ENCODE results near the gene EPAS1. TPM values are rescaled to one million over a fixed set of nuclear protein-coding genes. Genes with fewer than 3 reads are reported as not detected.

Gene EPAS1
- total and polyA plus RNA-seq, 2 of the 8 experiments (the other 6 are each of a cell fraction or from before 2014, with no cell fraction given), result 2.0 to 4.9 TPM

GRCh38 chr2:46388881-46389280, 91.7 kb downstream of the EPAS1 start:
- H3K9me3 ChIP-seq (ENCODE audit: insufficient read depth in 2 of 2, low read depth in 1 of 2, low read length in 1 of 2), result no peaks in the 10 kb centered on the region
- H3K14ac ChIP-seq (ENCODE audit: insufficient read length), result no peak overlapping the region
- H3K18ac ChIP-seq (ENCODE audit: extremely low read depth, low read length), result no peak overlapping the region
- H4K20me1 ChIP-seq (replicated peaks in 1 of 2; ENCODE audit: control insufficient read depth in 1 of 2, insufficient read depth in 2 of 2, low read length in 2 of 2), result no peaks in the 10 kb centered on the region
- H2BK5ac ChIP-seq (ENCODE audit: low read depth, low read length), result no peak overlapping the region
- no peak overlapping the region for H2BK12ac ChIP-seq (ENCODE audit: low read depth, low read length)
- no peak overlapping the region for H2AFZ ChIP-seq (ENCODE audit: low read length)
- H4K91ac ChIP-seq (replicated peaks; ENCODE audit: insufficient read length, low read length), result no peak overlapping the region
- no peak overlapping the region for H3K4me2 ChIP-seq (ENCODE audit: insufficient read depth in 1 of 2, low read depth in 2 of 2, low read length in 2 of 2)
- no peak overlapping the region for H3K27ac ChIP-seq (ENCODE audit: low read depth, low read length)
- H2BK15ac ChIP-seq (ENCODE audit: low read length), result no peak overlapping the region
- no peaks in the 10 kb centered on the region for H3K4me1 ChIP-seq (replicated peaks in 1 of 4; ENCODE audit: control insufficient read depth in 3 of 4, insufficient read depth in 4 of 4, low read length in 3 of 4)
- no peak overlapping the region for H3K56ac ChIP-seq (replicated peaks; ENCODE audit: insufficient read length, low read depth, low read length)
- H3K23ac ChIP-seq (ENCODE audit: insufficient read length), result no peak overlapping the region
- no peak overlapping the region for H4K8ac ChIP-seq (ENCODE audit: extremely low read depth, insufficient read depth, low read length)
- no peak for DNase-seq (ENCODE audit: low read depth in 1 of 2, low spot score in 2 of 2)
- ChIA-PET CTCF (ENCODE audit: partially characterized antibody) (interaction anchor here (1.2 kb wide), 1 partner anchor 80 kb away, joined by 3 read pairs; no protein-coding TSS in a partner anchor), POLR2A (ENCODE audit: partially characterized antibody) (no interaction called here)
- no peaks in the 10 kb centered on the region; the same call in 1 of the 2 replicates for H3K23me2 ChIP-seq (ENCODE audit: low read depth, low read length)
- H2BK20ac ChIP-seq (ENCODE audit: low read length), result no peak overlapping the region
- H2BK120ac ChIP-seq (replicated peaks; ENCODE audit: low read depth, low read length), result no peak overlapping the region
- no peak overlapping the region for H2AK5ac ChIP-seq (ENCODE audit: low read depth, low read length)
- no peaks in the 10 kb centered on the region for H3K79me1 ChIP-seq (ENCODE audit: low read depth, low read length)
- H3K4ac ChIP-seq (replicated peaks; ENCODE audit: insufficient read length, low read depth, low read length), result no peak overlapping the region
- H4K5ac ChIP-seq (ENCODE audit: insufficient read length, low read depth, low read length), result no peak overlapping the region
- H3K4me3 ChIP-seq (ENCODE audit: extremely low read depth in 1 of 4, insufficient read depth in 2 of 4, low read depth in 3 of 4, low read length in 4 of 4), result no peak overlapping the region
- H3K9ac ChIP-seq (replicated peaks in 1 of 4; ENCODE audit: extremely low read depth in 1 of 4, low read depth in 3 of 4, low read length in 3 of 4), result no peak overlapping the region
- H3K27me3 ChIP-seq (replicated peaks in 1 of 4; ENCODE audit: control insufficient read depth in 3 of 4, extremely low read depth in 1 of 4, insufficient read depth in 3 of 4, low read length in 3 of 4), result no peaks in the 10 kb centered on the region
- FAIRE-seq, result no peak
- WGBS, 2 experiments (ENCODE audit: extremely low coverage in 1 of 2, insufficient coverage in 1 of 2, insufficient read length in 1 of 2, insufficient replicate concordance in 2 of 2, low coverage in 1 of 2, low lambda C conversion rate in 2 of 2, missing lambda C conversion rate in 1 of 2), result 93% methylated on average over 5 of the region's 5 CpGs; no CpG with 5 or more reads in 1 of the 2 experiments
- H3K36me3 ChIP-seq (ENCODE audit: control insufficient read depth in 2 of 4, insufficient read depth in 4 of 4, low read length in 3 of 4), result no peaks in the 10 kb centered on the region
- no peaks in the 10 kb centered on the region for H3K79me2 ChIP-seq (ENCODE audit: control insufficient read depth in 1 of 2, insufficient read depth in 2 of 2, low read length in 2 of 2)
- TF ChIP-seq HDAC6 (IDR thresholded peaks at IDR 0.05; ENCODE audit: low read depth, low read length) (no peak), TCF12 (IDR thresholded peaks at IDR 0.05; ENCODE audit: low read depth, low read length) (no peak), TAF7 (optimal IDR thresholded peaks at IDR 0.05; ENCODE audit: borderline replicate concordance, low read depth, low read length) (no peak), RBBP5 (IDR thresholded peaks at IDR 0.05; ENCODE audit: borderline replicate concordance, low read depth, low read length) (no peak), BRCA1 (IDR thresholded peaks at IDR 0.05; ENCODE audit: low read depth, low read length) (no peak), TAF1 (IDR thresholded peaks at IDR 0.05; ENCODE audit: low read depth, low read length) (no peak), MAX (IDR thresholded peaks at IDR 0.05) (no peak)
- TF ChIP-seq, protein P1, sequence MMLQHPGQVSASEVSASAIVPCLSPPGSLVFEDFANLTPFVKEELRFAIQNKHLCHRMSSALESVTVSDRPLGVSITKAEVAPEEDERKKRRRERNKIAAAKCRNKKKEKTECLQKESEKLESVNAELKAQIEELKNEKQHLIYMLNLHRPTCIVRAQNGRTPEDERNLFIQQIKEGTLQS (IDR thresholded peaks at IDR 0.05; ENCODE audit: insufficient read depth, low read depth, low read length), result no peak
